ENCODE measurements around the gene PABPN1L.

The PABPN1L gene

GRCh38 chr16:88883117-88883895 is 16.8 kb upstream of the PABPN1L start:
- no peak for DNase-seq (ENCODE audit: low spot score)

- DNase-seq (ENCODE audit: low spot score), result peak; percentile 33
Observed at GRCh38 chr16:88882358-88883030, 16.0 kb upstream of the PABPN1L start.

- no peak for DNase-seq (ENCODE audit: low spot score)
Observed at GRCh38 chr16:88881675-88882357, 15.4 kb upstream of the PABPN1L start.

GRCh38 chr16:88881007-88881615 is 14.7 kb upstream of the PABPN1L start:
- DNase-seq (ENCODE audit: low spot score), result no peak

GRCh38 chr16:88880226-88881006 is 14.0 kb upstream of the PABPN1L start:
- DNase-seq (ENCODE audit: low spot score), result no peak

GRCh38 chr16:88879788-88880055 is 13.3 kb upstream of the PABPN1L start:
- DNase-seq (ENCODE audit: low spot score), result no peak

- DNase-seq (ENCODE audit: low spot score), result no peak
Observed at GRCh38 chr16:88878967-88879787, 12.7 kb upstream of the PABPN1L start.

- no peak for DNase-seq (ENCODE audit: low spot score)
Observed at GRCh38 chr16:88878356-88878755, 11.9 kb upstream of the PABPN1L start.

- no peak for DNase-seq (ENCODE audit: low spot score)
Observed at GRCh38 chr16:88877564-88878289, 11.3 kb upstream of the PABPN1L start.

- no peak for DNase-seq (ENCODE audit: low spot score)
Observed at GRCh38 chr16:88876942-88877526, 10.6 kb upstream of the PABPN1L start.

GRCh38 chr16:88875703-88876234 is 9.3 kb upstream of the PABPN1L start:
- no peak for DNase-seq (ENCODE audit: low spot score)

GRCh38 chr16:88874938-88875599 is 8.6 kb upstream of the PABPN1L start:
- DNase-seq (ENCODE audit: low spot score), result no peak

GRCh38 chr16:88872650-88873331 is 6.3 kb upstream of the PABPN1L start:
- DNase-seq (ENCODE audit: low spot score), result no peak

GRCh38 chr16:88871730-88872416 is 5.4 kb upstream of the PABPN1L start:
- no peak for DNase-seq (ENCODE audit: low spot score)

GRCh38 chr16:88871349-88871702 is 4.9 kb upstream of the PABPN1L start:
- DNase-seq (ENCODE audit: low spot score), result no peak

- DNase-seq (ENCODE audit: low spot score), result no peak
Observed at GRCh38 chr16:88870608-88871348, 4.3 kb upstream of the PABPN1L start.

GRCh38 chr16:88869673-88869980 is 3.2 kb upstream of the PABPN1L start:
- DNase-seq (ENCODE audit: low spot score), result peak; percentile 46
